HEK293 (cell line): ENCODE results near the gene PDE2A.

Source experiments
- CTCF ChIA-PET: fragments of 350-600 bp; formaldehyde crosslinking; extraction: SDS; loops from one replicate; lab custom pipeline; 2021; ENCODE audit warnings: antibody characterized with exemption; lab: Yijun Ruan, JAX
- POLR2A ChIA-PET: fragments of 300-600 bp; formaldehyde crosslinking; extraction: SDS; loops from one replicate; lab custom pipeline; 2020; ENCODE audit warnings: antibody characterized with exemption, inconsistent platforms; lab: Yijun Ruan, JAX
- H3K27ac ChIP-seq: fragments of 200-500 bp; sonication (Bioruptor generic); 2 replicates; pipeline ENCODE4 v1.5.1; 2014; ENCODE audit warnings: low read depth, low read length, control low read depth, inconsistent platforms; ENCODE audit errors: extremely low read depth
- H3K36me3 ChIP-seq, 2 experiments: fragments of 200-500 bp in 1 of 2; sonication (Bioruptor generic) in 1 of 2; 1 replicate in 1 of 2; 2 replicates in 1 of 2; pipeline ENCODE4 v1.5.1; 2014 to 2017; ENCODE audit warnings: inconsistent platforms in 2 of 2, low read length in 2 of 2; ENCODE audit not compliant: control insufficient read depth in 2 of 2, insufficient read depth in 1 of 2
- H3K4me1 ChIP-seq: fragments of 200-500 bp; sonication (Bioruptor generic); 2 replicates; pipeline ENCODE4 v1.5.1; 2014; ENCODE audit warnings: mild to moderate bottlenecking, low read length, inconsistent platforms; ENCODE audit not compliant: control insufficient read depth, insufficient read depth
- H3K4me3 ChIP-seq: 2 replicates; pipeline ENCODE4 v1.5.1; 2011; ENCODE audit warnings: low read depth, mild to moderate bottlenecking, control low read depth, low read length, moderate library complexity
- H3K9me3 ChIP-seq: fragments of 200-500 bp; sonication (Bioruptor generic); 2 replicates; pipeline ENCODE4 v1.5.1; 2014; ENCODE audit warnings: low read depth, low read length, inconsistent platforms; ENCODE audit not compliant: control insufficient read depth, insufficient read depth
- GLI4 ChIP-seq: fragments of 450-650 bp; formaldehyde crosslinking; IDR thresholded peaks from 2 replicates; pipeline ENCODE4 v1.5.1; 2016; ENCODE audit warnings: missing biosample characterization, missing genetic modification characterization
- KLF16 ChIP-seq: fragments of 450-650 bp; formaldehyde crosslinking; IDR thresholded peaks from 2 replicates; pipeline ENCODE4 v1.5.1; 2017; ENCODE audit warnings: missing biosample characterization, missing genetic modification characterization
- MZF1 ChIP-seq: fragments of 450-650 bp; formaldehyde crosslinking; IDR thresholded peaks from 2 replicates; pipeline ENCODE4 v1.5.1; 2017; ENCODE audit warnings: missing biosample characterization, missing genetic modification characterization, borderline replicate concordance
- SCRT1 ChIP-seq: fragments of 450-650 bp; formaldehyde crosslinking; IDR thresholded peaks from 2 replicates; pipeline ENCODE4 v1.5.1; 2016; ENCODE audit warnings: missing biosample characterization, missing genetic modification characterization, borderline replicate concordance
- TCF7L2 ChIP-seq: IDR thresholded peaks from 2 replicates; pipeline ENCODE4 v1.6.1; 2011; ENCODE audit warnings: low read depth, mild to moderate bottlenecking, inconsistent platforms, low read length, moderate library complexity, borderline replicate concordance
- ZBTB17 ChIP-seq: fragments of 450-650 bp; formaldehyde crosslinking; IDR thresholded peaks from 2 replicates; pipeline ENCODE4 v1.5.1; 2016; ENCODE audit warnings: missing biosample characterization, missing genetic modification characterization
- ZEB2 ChIP-seq: fragments of 450-650 bp; formaldehyde crosslinking; IDR thresholded peaks from 2 replicates; pipeline ENCODE4 v1.5.1; 2016; ENCODE audit warnings: missing biosample characterization, missing genetic modification characterization
- ZNF121 ChIP-seq: fragments of 450-650 bp; formaldehyde crosslinking; IDR thresholded peaks from 2 replicates; pipeline ENCODE4 v1.5.1; 2016; ENCODE audit warnings: missing biosample characterization, missing genetic modification characterization
- ZNF175 ChIP-seq: fragments of 450-650 bp; formaldehyde crosslinking; IDR thresholded peaks from 2 replicates; pipeline ENCODE4 v1.5.1; 2016; ENCODE audit warnings: missing biosample characterization, missing genetic modification characterization
- ZNF221 ChIP-seq: fragments of 450-650 bp; formaldehyde crosslinking; IDR thresholded peaks from 2 replicates; pipeline ENCODE4 v1.5.1; 2017; ENCODE audit warnings: missing biosample characterization, missing genetic modification characterization, borderline replicate concordance
- ZNF24 ChIP-seq: fragments of 450-650 bp; formaldehyde crosslinking; IDR thresholded peaks from 2 replicates; pipeline ENCODE4 v1.5.1; 2016; ENCODE audit warnings: missing biosample characterization, missing genetic modification characterization
- ZNF449 ChIP-seq: fragments of 450-650 bp; formaldehyde crosslinking; IDR thresholded peaks from 2 replicates; pipeline ENCODE4 v1.5.1; 2017; ENCODE audit warnings: missing biosample characterization, mild to moderate bottlenecking, missing genetic modification characterization, moderate library complexity
- ZNF473 ChIP-seq: fragments of 450-650 bp; formaldehyde crosslinking; IDR thresholded peaks from 2 replicates; pipeline ENCODE4 v1.5.1; 2017; ENCODE audit warnings: missing biosample characterization, missing genetic modification characterization
- ZNF530 ChIP-seq: fragments of 450-650 bp; formaldehyde crosslinking; IDR thresholded peaks from 2 replicates; pipeline ENCODE4 v1.5.1; 2016; ENCODE audit warnings: low read depth, missing biosample characterization, missing genetic modification characterization
- ZNF624 ChIP-seq: fragments of 450-650 bp; formaldehyde crosslinking; IDR thresholded peaks from 2 replicates; pipeline ENCODE4 v1.5.1; 2017; ENCODE audit warnings: missing biosample characterization, missing genetic modification characterization
- ZNF660 ChIP-seq: fragments of 450-650 bp; IDR thresholded peaks from 2 replicates; pipeline ENCODE4 v1.5.1; 2018; ENCODE audit warnings: missing biosample characterization, mild to moderate bottlenecking, missing genetic modification characterization
- ZNF677 ChIP-seq: fragments of 450-650 bp; IDR thresholded peaks from 2 replicates; pipeline ENCODE4 v1.5.0; 2018; ENCODE audit warnings: missing biosample characterization, mild to moderate bottlenecking, missing genetic modification characterization, moderate library complexity
- ZNF704 ChIP-seq: fragments of 450-650 bp; formaldehyde crosslinking; IDR thresholded peaks from 2 replicates; pipeline ENCODE4 v1.5.1; 2016; ENCODE audit warnings: missing biosample characterization, missing genetic modification characterization
- ZNF76 ChIP-seq: fragments of 450-650 bp; formaldehyde crosslinking; IDR thresholded peaks from 2 replicates; pipeline ENCODE4; 2016; ENCODE audit warnings: low read depth, missing biosample characterization, missing genetic modification characterization, borderline replicate concordance
- TF ChIP-seq, protein P1 (sequence below): fragments of 450-650 bp; formaldehyde crosslinking; IDR thresholded peaks from 2 replicates; pipeline ENCODE4 v1.5.1; 2016; ENCODE audit warnings: missing biosample characterization, missing genetic modification characterization
- TF ChIP-seq, protein P2 (sequence below): fragments of 450-650 bp; formaldehyde crosslinking; IDR thresholded peaks from 2 replicates; pipeline ENCODE4 v1.5.1; 2016; ENCODE audit warnings: missing biosample characterization, missing genetic modification characterization, borderline replicate concordance
- TF ChIP-seq, protein P3 (sequence below): fragments of 450-650 bp; formaldehyde crosslinking; optimal IDR thresholded peaks from 2 replicates; pipeline ENCODE3; 2016; ENCODE audit warnings: missing biosample characterization, mild to moderate bottlenecking, missing genetic modification characterization
- TF ChIP-seq, protein P4 (sequence below): fragments of 450-650 bp; formaldehyde crosslinking; IDR thresholded peaks from 2 replicates; pipeline ENCODE4 v1.5.1; 2016; ENCODE audit warnings: missing biosample characterization, missing genetic modification characterization

The PDE2A gene

DNA sequence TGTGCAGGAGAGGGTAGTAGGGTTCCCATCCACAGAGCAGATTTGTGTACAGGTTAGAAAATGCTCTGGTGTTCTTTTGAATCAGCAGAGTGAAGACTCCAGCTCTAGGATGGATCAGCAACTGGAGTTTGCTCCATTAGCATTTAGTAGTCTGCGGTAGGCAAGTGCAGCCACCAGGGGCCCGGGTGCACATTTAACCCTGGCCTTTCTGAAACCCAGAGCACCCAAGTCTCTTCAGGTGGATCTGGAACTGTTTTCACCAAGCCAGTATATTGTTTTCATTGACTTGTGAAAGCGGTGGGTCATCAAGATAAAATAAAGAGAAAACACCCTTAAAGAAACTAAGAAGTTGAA lies 139.1 kb downstream of the PDE2A start:
- POLR2A ChIA-PET: no interaction called here
- no peaks in the 10 kb centered on the region for H3K4me1 ChIP-seq
- no peak overlapping the region for H3K27ac ChIP-seq
- no peaks in the 10 kb centered on the region for H3K36me3 ChIP-seq
- no peak overlapping the region for H3K4me3 ChIP-seq
- TF ChIP-seq ZEB2 (tag by site-specific recombination) (no peak), ZNF530 (tag by site-specific recombination) (no peak), ZNF121 (no peak)
- CTCF ChIA-PET: interaction anchor here (1.5 kb wide), 2 partner anchors 10 to 64 kb away, joined by 3 to 5 read pairs; no protein-coding TSS in a partner anchor
- no peaks in the 10 kb centered on the region for H3K9me3 ChIP-seq

- H3K9me3 ChIP-seq: no peaks in the 10 kb centered on the region
- H3K36me3 ChIP-seq: no peaks in the 10 kb centered on the region
- ChIA-PET POLR2A (no interaction called here), CTCF (interaction anchor here (1.5 kb wide), 2 partner anchors 11 to 64 kb away, joined by 3 to 5 read pairs; no protein-coding TSS in a partner anchor)
- TF ChIP-seq ZNF76 (no peak), ZNF449 (no peak), ZNF704 (tag by site-specific recombination) (no peak), KLF16 (tag by site-specific recombination) (no peak), SCRT1 (tag by site-specific recombination) (no peak), MZF1 (no peak), ZNF221 (tag by site-specific recombination) (no peak), GLI4 (tag by site-specific recombination) (no peak), ZNF473 (tag by site-specific recombination) (no peak), ZNF24 (no peak), ZNF624 (tag by site-specific recombination) (no peak), ZBTB17 (tag by site-specific recombination) (no peak), ZNF175 (tag by site-specific recombination) (no peak), ZNF660 (tag by site-specific recombination) (no peak), TCF7L2 (no peak), ZNF677 (no peak)
- TF ChIP-seq, protein P1, sequence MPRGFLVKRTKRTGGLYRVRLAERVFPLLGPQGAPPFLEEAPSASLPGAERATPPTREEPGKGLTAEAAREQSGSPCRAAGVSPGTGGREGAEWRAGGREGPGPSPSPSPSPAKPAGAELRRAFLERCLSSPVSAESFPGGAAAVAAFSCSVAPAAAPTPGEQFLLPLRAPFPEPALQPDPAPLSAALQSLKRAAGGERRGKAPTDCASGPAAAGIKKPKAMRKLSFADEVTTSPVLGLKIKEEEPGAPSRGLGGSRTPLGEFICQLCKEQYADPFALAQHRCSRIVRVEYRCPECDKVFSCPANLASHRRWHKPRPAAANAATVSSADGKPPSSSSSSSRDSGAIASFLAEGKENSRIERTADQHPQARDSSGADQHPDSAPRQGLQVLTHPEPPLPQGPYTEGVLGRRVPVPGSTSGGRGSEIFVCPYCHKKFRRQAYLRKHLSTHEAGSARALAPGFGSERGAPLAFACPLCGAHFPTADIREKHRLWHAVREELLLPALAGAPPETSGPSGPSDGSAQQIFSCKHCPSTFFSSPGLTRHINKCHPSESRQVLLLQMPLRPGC (tag by site-specific recombination): no peak
- TF ChIP-seq, protein P2, sequence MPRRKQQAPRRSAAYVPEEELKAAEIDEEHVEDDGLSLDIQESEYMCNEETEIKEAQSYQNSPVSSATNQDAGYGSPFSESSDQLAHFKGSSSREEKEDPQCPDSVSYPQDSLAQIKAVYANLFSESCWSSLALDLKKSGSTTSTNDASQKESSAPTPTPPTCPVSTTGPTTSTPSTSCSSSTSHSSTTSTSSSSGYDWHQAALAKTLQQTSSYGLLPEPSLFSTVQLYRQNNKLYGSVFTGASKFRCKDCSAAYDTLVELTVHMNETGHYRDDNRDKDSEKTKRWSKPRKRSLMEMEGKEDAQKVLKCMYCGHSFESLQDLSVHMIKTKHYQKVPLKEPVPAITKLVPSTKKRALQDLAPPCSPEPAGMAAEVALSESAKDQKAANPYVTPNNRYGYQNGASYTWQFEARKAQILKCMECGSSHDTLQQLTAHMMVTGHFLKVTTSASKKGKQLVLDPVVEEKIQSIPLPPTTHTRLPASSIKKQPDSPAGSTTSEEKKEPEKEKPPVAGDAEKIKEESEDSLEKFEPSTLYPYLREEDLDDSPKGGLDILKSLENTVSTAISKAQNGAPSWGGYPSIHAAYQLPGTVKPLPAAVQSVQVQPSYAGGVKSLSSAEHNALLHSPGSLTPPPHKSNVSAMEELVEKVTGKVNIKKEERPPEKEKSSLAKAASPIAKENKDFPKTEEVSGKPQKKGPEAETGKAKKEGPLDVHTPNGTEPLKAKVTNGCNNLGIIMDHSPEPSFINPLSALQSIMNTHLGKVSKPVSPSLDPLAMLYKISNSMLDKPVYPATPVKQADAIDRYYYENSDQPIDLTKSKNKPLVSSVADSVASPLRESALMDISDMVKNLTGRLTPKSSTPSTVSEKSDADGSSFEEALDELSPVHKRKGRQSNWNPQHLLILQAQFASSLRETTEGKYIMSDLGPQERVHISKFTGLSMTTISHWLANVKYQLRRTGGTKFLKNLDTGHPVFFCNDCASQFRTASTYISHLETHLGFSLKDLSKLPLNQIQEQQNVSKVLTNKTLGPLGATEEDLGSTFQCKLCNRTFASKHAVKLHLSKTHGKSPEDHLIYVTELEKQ (tag by site-specific recombination): no peak
- TF ChIP-seq, protein P3, sequence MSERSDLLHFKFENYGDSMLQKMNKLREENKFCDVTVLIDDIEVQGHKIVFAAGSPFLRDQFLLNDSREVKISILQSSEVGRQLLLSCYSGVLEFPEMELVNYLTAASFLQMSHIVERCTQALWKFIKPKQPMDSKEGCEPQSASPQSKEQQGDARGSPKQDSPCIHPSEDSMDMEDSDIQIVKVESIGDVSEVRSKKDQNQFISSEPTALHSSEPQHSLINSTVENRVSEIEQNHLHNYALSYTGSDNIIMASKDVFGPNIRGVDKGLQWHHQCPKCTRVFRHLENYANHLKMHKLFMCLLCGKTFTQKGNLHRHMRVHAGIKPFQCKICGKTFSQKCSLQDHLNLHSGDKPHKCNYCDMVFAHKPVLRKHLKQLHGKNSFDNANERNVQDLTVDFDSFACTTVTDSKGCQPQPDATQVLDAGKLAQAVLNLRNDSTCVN (tag by site-specific recombination): no peak
- TF ChIP-seq, protein P4, sequence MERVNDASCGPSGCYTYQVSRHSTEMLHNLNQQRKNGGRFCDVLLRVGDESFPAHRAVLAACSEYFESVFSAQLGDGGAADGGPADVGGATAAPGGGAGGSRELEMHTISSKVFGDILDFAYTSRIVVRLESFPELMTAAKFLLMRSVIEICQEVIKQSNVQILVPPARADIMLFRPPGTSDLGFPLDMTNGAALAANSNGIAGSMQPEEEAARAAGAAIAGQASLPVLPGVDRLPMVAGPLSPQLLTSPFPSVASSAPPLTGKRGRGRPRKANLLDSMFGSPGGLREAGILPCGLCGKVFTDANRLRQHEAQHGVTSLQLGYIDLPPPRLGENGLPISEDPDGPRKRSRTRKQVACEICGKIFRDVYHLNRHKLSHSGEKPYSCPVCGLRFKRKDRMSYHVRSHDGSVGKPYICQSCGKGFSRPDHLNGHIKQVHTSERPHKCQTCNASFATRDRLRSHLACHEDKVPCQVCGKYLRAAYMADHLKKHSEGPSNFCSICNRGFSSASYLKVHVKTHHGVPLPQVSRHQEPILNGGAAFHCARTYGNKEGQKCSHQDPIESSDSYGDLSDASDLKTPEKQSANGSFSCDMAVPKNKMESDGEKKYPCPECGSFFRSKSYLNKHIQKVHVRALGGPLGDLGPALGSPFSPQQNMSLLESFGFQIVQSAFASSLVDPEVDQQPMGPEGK (tag by site-specific recombination): no peak
- no peak overlapping the region for H3K4me3 ChIP-seq
- no peak overlapping the region for H3K27ac ChIP-seq
- no peaks in the 10 kb centered on the region for H3K4me1 ChIP-seq
Measured at GRCh38 chr11:72534371-72535193, 139.6 kb downstream of the PDE2A start.
